ENCODE measurements around the gene DBR1. TPM values are rescaled to one million over a fixed set of nuclear protein-coding genes. Genes with fewer than 3 reads are reported as not detected.

Gene DBR1
- total and polyA plus RNA-seq, 8 donors = 16.7 to 21.5 (median 20.2) TPM

DNA sequence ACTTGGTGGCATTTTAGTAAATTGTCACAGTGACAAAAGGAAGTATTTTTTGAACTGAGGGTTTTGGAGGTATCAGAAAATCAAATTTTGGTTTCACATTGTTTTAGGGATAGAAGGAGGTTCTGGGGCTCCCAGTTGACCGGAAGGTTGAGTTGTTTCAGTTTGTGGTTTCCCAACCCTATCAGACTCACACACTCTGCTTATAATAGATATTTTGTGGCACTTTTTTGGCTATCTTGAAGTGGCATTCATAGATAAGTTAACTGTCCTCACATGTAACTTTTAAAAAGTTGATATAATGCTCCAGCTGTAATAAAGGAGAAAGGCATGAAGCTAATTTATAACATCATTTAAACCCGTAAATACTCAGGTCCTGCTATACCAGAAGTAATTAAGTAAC is 25.1 kb upstream of the DBR1 start:
- Histone ChIP-seq H3K4me3 (no peak overlapping the region), H3K4me1 (peaks cover 4 to 37% of the 10 kb centered on the region in 2 donors), H3K27ac (no peak overlapping the region), H3K9me3 (no peaks in the 10 kb centered on the region), H3K36me3 (no peaks in the 10 kb centered on the region), H3K27me3 (no peaks in the 10 kb centered on the region)
- ATAC-seq (no peak), DNase-seq (no peak)
- intact Hi-C loops (cut with DNase I) = no loop called here
- TF ChIP-seq, protein P1, sequence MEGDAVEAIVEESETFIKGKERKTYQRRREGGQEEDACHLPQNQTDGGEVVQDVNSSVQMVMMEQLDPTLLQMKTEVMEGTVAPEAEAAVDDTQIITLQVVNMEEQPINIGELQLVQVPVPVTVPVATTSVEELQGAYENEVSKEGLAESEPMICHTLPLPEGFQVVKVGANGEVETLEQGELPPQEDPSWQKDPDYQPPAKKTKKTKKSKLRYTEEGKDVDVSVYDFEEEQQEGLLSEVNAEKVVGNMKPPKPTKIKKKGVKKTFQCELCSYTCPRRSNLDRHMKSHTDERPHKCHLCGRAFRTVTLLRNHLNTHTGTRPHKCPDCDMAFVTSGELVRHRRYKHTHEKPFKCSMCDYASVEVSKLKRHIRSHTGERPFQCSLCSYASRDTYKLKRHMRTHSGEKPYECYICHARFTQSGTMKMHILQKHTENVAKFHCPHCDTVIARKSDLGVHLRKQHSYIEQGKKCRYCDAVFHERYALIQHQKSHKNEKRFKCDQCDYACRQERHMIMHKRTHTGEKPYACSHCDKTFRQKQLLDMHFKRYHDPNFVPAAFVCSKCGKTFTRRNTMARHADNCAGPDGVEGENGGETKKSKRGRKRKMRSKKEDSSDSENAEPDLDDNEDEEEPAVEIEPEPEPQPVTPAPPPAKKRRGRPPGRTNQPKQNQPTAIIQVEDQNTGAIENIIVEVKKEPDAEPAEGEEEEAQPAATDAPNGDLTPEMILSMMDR (IDR thresholded peaks at IDR 0.05) = no peak

DNA sequence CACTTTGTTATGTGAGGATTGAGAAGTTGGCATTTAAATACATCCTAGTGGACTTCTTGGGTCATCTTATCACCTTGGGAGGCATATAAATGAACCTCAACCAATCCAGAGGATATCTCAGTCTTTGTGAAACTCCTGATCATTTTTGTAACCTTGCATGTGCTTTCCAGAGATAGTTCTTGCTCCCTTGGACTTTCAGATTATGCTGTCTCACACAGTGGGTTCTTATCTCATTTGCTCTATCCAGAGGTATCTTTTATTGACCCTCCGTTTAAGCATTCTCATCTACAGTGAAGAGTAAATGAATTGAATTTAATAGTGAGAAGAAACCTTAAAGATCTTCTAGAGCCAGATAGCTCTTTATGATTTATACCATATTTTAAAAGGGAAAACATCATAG is 22.8 kb upstream of the DBR1 start:
- H3K36me3 ChIP-seq = no peaks in the 10 kb centered on the region
- ATAC-seq = no peak
- H3K4me3 ChIP-seq = no peak overlapping the region
- H3K27me3 ChIP-seq = no peaks in the 10 kb centered on the region
- H3K4me1 ChIP-seq = peaks cover 0 to 24% of the 10 kb centered on the region in 2 donors
- no peaks in the 10 kb centered on the region for H3K9me3 ChIP-seq
- no peak for DNase-seq
- H3K27ac ChIP-seq = no peak overlapping the region
- TF ChIP-seq, protein P1 (IDR thresholded peaks at IDR 0.05) = no peak
- intact Hi-C loops (cut with DNase I) = no loop called here

GRCh38 chr3:138197058-138197457 is 22.3 kb upstream of the DBR1 start:
- Histone ChIP-seq H3K4me3 (no peak overlapping the region), H3K27me3 (no peaks in the 10 kb centered on the region), H3K9me3 (no peaks in the 10 kb centered on the region), H3K36me3 (no peaks in the 10 kb centered on the region), H3K4me1 (peaks cover 0 to 28% of the 10 kb centered on the region in 2 donors), H3K27ac (no peak overlapping the region)
- TF ChIP-seq, protein P1 (IDR thresholded peaks at IDR 0.05) = no peak
- peak; percentile 69 for ATAC-seq
- intact Hi-C loops (cut with DNase I) = no loop called here
- peak in 1 of 4 donors; percentile 21 for DNase-seq

DNA sequence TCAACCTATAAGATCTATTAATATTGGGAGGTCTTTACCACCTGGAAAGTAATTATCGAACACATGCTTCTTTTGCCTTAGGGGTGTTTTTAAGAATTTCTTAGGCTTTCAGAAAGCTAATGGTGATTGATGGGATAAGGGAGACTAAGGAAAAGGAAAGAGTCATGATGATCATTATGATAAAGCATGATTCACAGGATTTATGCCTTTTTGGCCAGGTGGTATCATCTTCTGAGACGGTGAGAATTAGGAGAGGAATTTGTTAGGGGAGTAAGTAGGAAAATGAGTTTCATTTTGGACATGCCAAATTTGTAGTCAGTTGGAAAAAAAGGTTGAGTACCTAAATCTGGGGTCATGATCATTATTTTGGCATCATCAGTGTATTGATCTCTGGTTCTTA is 21.3 kb upstream of the DBR1 start:
- TF ChIP-seq, protein P1 (IDR thresholded peaks at IDR 0.05) = no peak
- H3K27me3 ChIP-seq = no peaks in the 10 kb centered on the region
- intact Hi-C loops (cut with DNase I) = no loop called here
- DNase-seq = no peak
- no peaks in the 10 kb centered on the region for H3K9me3 ChIP-seq
- peaks cover 0 to 3% of the 10 kb centered on the region in 2 donors for H3K36me3 ChIP-seq
- no peak overlapping the region for H3K4me3 ChIP-seq
- ATAC-seq = no peak
- H3K4me1 ChIP-seq = peaks cover 0 to 36% of the 10 kb centered on the region in 2 donors
- no peak overlapping the region for H3K27ac ChIP-seq

DNA sequence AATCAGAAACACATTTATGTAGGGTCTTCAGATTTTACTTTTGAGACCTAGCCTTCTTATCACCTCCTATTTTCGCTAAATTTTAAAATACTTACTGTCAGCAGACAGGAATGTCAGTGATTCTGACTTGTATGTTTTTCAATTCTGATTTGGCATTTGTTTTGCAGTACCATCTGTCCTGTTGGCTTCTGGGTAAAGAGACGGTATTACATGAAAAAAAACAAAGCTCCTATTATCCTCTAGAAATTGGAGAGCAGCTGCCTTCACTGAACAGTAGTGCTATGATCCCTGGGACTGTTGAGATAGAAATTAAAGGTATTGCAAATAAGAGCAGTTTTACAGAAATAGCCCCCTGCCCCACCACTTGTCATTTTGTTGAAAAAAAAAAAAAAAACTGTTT is 20.8 kb upstream of the DBR1 start:
- ATAC-seq = no peak
- Histone ChIP-seq H3K36me3 (peaks cover 0 to 5% of the 10 kb centered on the region in 2 donors), H3K9me3 (no peaks in the 10 kb centered on the region), H3K27ac (no peak overlapping the region), H3K4me1 (peaks cover 0 to 36% of the 10 kb centered on the region in 2 donors), H3K27me3 (no peaks in the 10 kb centered on the region), H3K4me3 (no peak overlapping the region)
- TF ChIP-seq, protein P1 (IDR thresholded peaks at IDR 0.05) = no peak
- intact Hi-C loops (cut with DNase I) = no loop called here
- no peak for DNase-seq
